H1 (cell line): Measurements from ENCODE around the gene LRCH1. TPM values are rescaled to one million over a fixed set of nuclear protein-coding genes. Genes with fewer than 3 reads are reported as not detected.

Experiments
- CTCF ChIA-PET: fragments of 300-600 bp; sonication (Branson Sonifier 250); formaldehyde crosslinking; loops from one replicate; lab custom pipeline; 2021; ENCODE audit not compliant: partially characterized antibody; lab: Charles Lee
- POLR2A ChIA-PET: fragments of 300-600 bp; sonication (Branson Sonifier 250); formaldehyde crosslinking; loops from one replicate; lab custom pipeline; 2021; ENCODE audit warnings: inconsistent platforms; ENCODE audit not compliant: partially characterized antibody; lab: Charles Lee
- DNase-seq, 2 experiments: peaks; one replicate each; pipeline versions ENCODE4 v3.0.0 to v3.0.0-alpha.2; 2010 to 2022; ENCODE audit warnings: low spot score in 2 of 2, low read depth in 1 of 2, mixed read lengths in 1 of 2
- FAIRE-seq: peaks from 2 replicates; lab custom pipeline; 2011; peaks lifted over from hg19 to GRCh38; lab: Jason Lieb, UNC
- H2AFZ ChIP-seq: 2 replicates; pipeline ENCODE4 v1.8.1; 2012; ENCODE audit warnings: low read length, inconsistent platforms
- H2AK5ac ChIP-seq: 2 replicates; pipeline ENCODE4 v1.6.1; 2013; ENCODE audit warnings: low read depth, low read length
- H2BK120ac ChIP-seq: replicated peaks from 2 replicates; pipeline ENCODE3; 2013; ENCODE audit warnings: low read depth, low read length, inconsistent platforms
- H2BK12ac ChIP-seq: 2 replicates; pipeline ENCODE4 v1.6.1; 2013; ENCODE audit warnings: low read depth, low read length
- H2BK15ac ChIP-seq: 2 replicates; pipeline ENCODE4 v1.6.1; 2013; ENCODE audit warnings: low read length
- H2BK20ac ChIP-seq: 2 replicates; pipeline ENCODE4 v1.6.1; 2013; ENCODE audit warnings: low read length
- H2BK5ac ChIP-seq: 2 replicates; pipeline ENCODE4 v1.6.1; 2013; ENCODE audit warnings: low read depth, low read length
- H3K14ac ChIP-seq: 2 replicates; pipeline ENCODE4 v1.6.1; 2013; ENCODE audit warnings: inconsistent platforms; ENCODE audit not compliant: insufficient read length
- H3K18ac ChIP-seq: 2 replicates; pipeline ENCODE4 v1.6.1; 2013; ENCODE audit warnings: low read length; ENCODE audit errors: extremely low read depth
- H3K23ac ChIP-seq: 2 replicates; pipeline ENCODE4 v1.6.1; 2013; ENCODE audit warnings: inconsistent platforms; ENCODE audit not compliant: insufficient read length
- H3K23me2 ChIP-seq: 2 replicates; pipeline ENCODE4 v1.6.1; 2013; ENCODE audit warnings: low read depth, low read length
- H3K27ac ChIP-seq: 2 replicates; pipeline ENCODE4 v1.6.1; 2011; ENCODE audit warnings: low read depth, low read length, inconsistent platforms
- H3K27me3 ChIP-seq, 4 experiments: replicated peaks in 1 of 4; 1 replicate in 1 of 4; 2 replicates in 3 of 4; pipeline versions ENCODE4 v1.6.1 to v1.8.1; 2011 to 2013; ENCODE audit warnings: low read length in 3 of 4, mild to moderate bottlenecking in 3 of 4, inconsistent platforms in 2 of 4, mixed read lengths in 2 of 4, moderate library complexity in 1 of 4; ENCODE audit not compliant: control insufficient read depth in 3 of 4, insufficient read depth in 3 of 4; ENCODE audit errors: extremely low read depth in 1 of 4
- H3K36me3 ChIP-seq, 4 experiments: 2 replicates each; pipeline versions ENCODE4 v1.6.1 to v1.8.1; 2011 to 2013; ENCODE audit warnings: mild to moderate bottlenecking in 4 of 4, low read length in 3 of 4, moderate library complexity in 2 of 4, control low read depth in 1 of 4, inconsistent platforms in 1 of 4; ENCODE audit not compliant: insufficient read depth in 4 of 4, control insufficient read depth in 2 of 4
- H3K4ac ChIP-seq: replicated peaks from 2 replicates; pipeline ENCODE3; 2013; ENCODE audit warnings: low read length, low read depth, mixed read lengths, inconsistent platforms; ENCODE audit not compliant: insufficient read length
- H3K4me1 ChIP-seq, 4 experiments: replicated peaks in 1 of 4; 1 replicate in 1 of 4; 2 replicates in 3 of 4; pipeline versions ENCODE4 v1.6.1 to v1.8.1; 2011 to 2013; ENCODE audit warnings: low read length in 3 of 4, inconsistent platforms in 2 of 4, mixed read lengths in 1 of 4; ENCODE audit not compliant: insufficient read depth in 4 of 4, control insufficient read depth in 3 of 4
- H3K4me2 ChIP-seq, 2 experiments: 2 replicates each; pipeline versions ENCODE4 v1.6.1 to v1.8.1; 2011 to 2013; ENCODE audit warnings: low read depth in 2 of 2, low read length in 2 of 2, control low read depth in 1 of 2, inconsistent platforms in 1 of 2, mild to moderate bottlenecking in 1 of 2; ENCODE audit not compliant: insufficient read depth in 1 of 2
- H3K4me3 ChIP-seq, 4 experiments: fragments of 200-600, 300-600 bp in 1 of 4; sonication (generic), shearing (Covaris generic), sonication (Bioruptor Twin) in 1 of 4; 2 replicates each; pipeline versions ENCODE4 v1.5.1 to v1.8.1; 2011 to 2016; ENCODE audit warnings: low read length in 4 of 4, low read depth in 3 of 4, control low read depth in 2 of 4, inconsistent platforms in 2 of 4, mild to moderate bottlenecking in 2 of 4, mixed read lengths in 1 of 4, moderate library complexity in 1 of 4; ENCODE audit not compliant: insufficient read depth in 2 of 4; ENCODE audit errors: extremely low read depth in 1 of 4
- H3K56ac ChIP-seq: replicated peaks from 2 replicates; pipeline ENCODE3; 2013; ENCODE audit warnings: low read depth, mild to moderate bottlenecking, mixed read lengths, low read length, inconsistent platforms; ENCODE audit not compliant: insufficient read length
- H3K79me1 ChIP-seq: 2 replicates; pipeline ENCODE4 v1.6.1; 2013; ENCODE audit warnings: low read depth, low read length, control low read depth
- H3K79me2 ChIP-seq, 2 experiments: 2 replicates each; pipeline versions ENCODE4 v1.6.1 to v1.8.1; 2012 to 2013; ENCODE audit warnings: low read length in 2 of 2, mild to moderate bottlenecking in 2 of 2, inconsistent platforms in 1 of 2; ENCODE audit not compliant: insufficient read depth in 2 of 2, control insufficient read depth in 1 of 2
- H3K9ac ChIP-seq, 4 experiments: replicated peaks in 1 of 4; 1 replicate in 1 of 4; 2 replicates in 3 of 4; pipeline versions ENCODE4 v1.6.1 to v1.8.1; 2011 to 2013; ENCODE audit warnings: low read depth in 3 of 4, low read length in 3 of 4, control low read depth in 2 of 4, mild to moderate bottlenecking in 2 of 4, moderate library complexity in 2 of 4, inconsistent platforms in 1 of 4; ENCODE audit errors: extremely low read depth in 1 of 4
- H3K9me3 ChIP-seq, 2 experiments: 2 replicates each; pipeline versions ENCODE4 v1.6.1 to v1.8.1; 2012 to 2013; ENCODE audit warnings: mild to moderate bottlenecking in 2 of 2, moderate library complexity in 2 of 2, control low read depth in 1 of 2, inconsistent platforms in 1 of 2, low read depth in 1 of 2, low read length in 1 of 2, mixed read lengths in 1 of 2; ENCODE audit not compliant: insufficient read depth in 2 of 2
- H4K20me1 ChIP-seq, 2 experiments: replicated peaks in 1 of 2; 2 replicates each; pipeline versions ENCODE3 to v1.8.1; 2011 to 2013; ENCODE audit warnings: inconsistent platforms in 2 of 2, low read length in 2 of 2, mild to moderate bottlenecking in 1 of 2; ENCODE audit not compliant: insufficient read depth in 2 of 2, control insufficient read depth in 1 of 2
- H4K5ac ChIP-seq: 2 replicates; pipeline ENCODE4 v1.6.1; 2013; ENCODE audit warnings: low read length, low read depth, mixed read lengths, inconsistent platforms; ENCODE audit not compliant: insufficient read length
- H4K8ac ChIP-seq: 2 replicates; pipeline ENCODE4 v1.8.0; 2013; ENCODE audit warnings: mild to moderate bottlenecking, moderate library complexity, low read length, inconsistent platforms; ENCODE audit not compliant: insufficient read depth; ENCODE audit errors: extremely low read depth
- H4K91ac ChIP-seq: replicated peaks from 2 replicates; pipeline ENCODE3; 2013; ENCODE audit warnings: low read length, mixed read lengths, inconsistent platforms; ENCODE audit not compliant: insufficient read length
- EZH2 ChIP-seq: fragments of 200-600 bp; sonication (generic); IDR thresholded peaks from 2 replicates; pipeline ENCODE4 v1.7.1; 2012; ENCODE audit warnings: low read depth, mild to moderate bottlenecking, moderate library complexity, low read length, inconsistent platforms; ENCODE audit not compliant: severe bottlenecking
- POLR2AphosphoS5 ChIP-seq: IDR thresholded peaks from 2 replicates; pipeline ENCODE4 v1.6.1; 2011; ENCODE audit warnings: low read depth, low read length
- SRF ChIP-seq: IDR thresholded peaks from 2 replicates; pipeline ENCODE4 v1.6.1; 2011; ENCODE audit warnings: mild to moderate bottlenecking, low read depth, low read length, moderate library complexity
- WGBS, 2 experiments: shearing (Covaris generic) in 1 of 2; methylation state at CpG; one replicate each; pipeline versions ENCODE4 v1.1.6 to v1.1.7; 2013 to 2015; ENCODE audit warnings: low lambda C conversion rate in 2 of 2, mixed read lengths in 2 of 2, inconsistent platforms in 1 of 2, low coverage in 1 of 2, missing lambda C conversion rate in 1 of 2; ENCODE audit not compliant: insufficient replicate concordance in 2 of 2, insufficient coverage in 1 of 2, insufficient read length in 1 of 2; ENCODE audit errors: extremely low coverage in 1 of 2, missing lambda C conversion rate in 1 of 2; 5-methylcytosine and 5-hydroxymethylcytosine counted together
- polyA plus RNA-seq, 7 experiments: library from polyadenylated mRNA; depleted of rRNA in 3 of 7; stranded (reverse) in 5 of 7; unstranded in 2 of 7; fragments of >200 nt in 5 of 7; fragments of 200-250 nt in 2 of 7; gene quantifications; 1 replicate in 5 of 7; 2 replicates in 1 of 7; 4 replicates in 1 of 7; pipeline versions ENCODE4 v1.2.1 to v1.2.3, GENCODE V29; 2011 to 2013; ENCODE audit warnings: missing spikeins in 2 of 7, mixed read lengths in 2 of 7
- total RNA-seq: library from RNA; stranded (reverse); fragmentation: NEBNext Ultra II Directional; extraction: Animal tissue kit (Norgen Biotek cat#: 25700); gene quantifications from 2 replicates; pipeline ENCODE4 v1.2.1, GENCODE V29; 2021
- TF ChIP-seq, protein P1 (sequence below), 3 experiments: IDR thresholded peaks; 1 replicate in 2 of 3; 2 replicates in 1 of 3; pipeline versions ENCODE4 v1.5.1 to v1.6.1; 2011; ENCODE audit warnings: low read length in 3 of 3, mild to moderate bottlenecking in 3 of 3, inconsistent platforms in 2 of 3, low read depth in 1 of 3, moderate library complexity in 1 of 3; ENCODE audit not compliant: insufficient read depth in 1 of 3; ENCODE audit errors: control extremely low read depth in 1 of 3

The LRCH1 gene
- total and polyA plus RNA-seq, 2 of the 8 experiments (the other 6 are each of a cell fraction or from before 2014, with no cell fraction given) = 3.0 to 10.1 TPM

- Histone ChIP-seq H3K23ac (no peak overlapping the region), H3K79me1 (no peaks in the 10 kb centered on the region), H3K79me2 (no peaks in the 10 kb centered on the region), H4K8ac (no peak overlapping the region), H3K4me3 (no peak overlapping the region), H3K4ac (no peak overlapping the region), H3K4me1 (no peaks in the 10 kb centered on the region), H2BK120ac (no peak overlapping the region), H2AK5ac (no peak overlapping the region), H2BK15ac (no peak overlapping the region), H2BK5ac (no peak overlapping the region), H4K91ac (no peak overlapping the region), H3K4me2 (no peak overlapping the region), H3K9me3 (no peaks in the 10 kb centered on the region), H3K9ac (no peak overlapping the region), H3K27ac (no peak overlapping the region), H3K27me3 (no peaks in the 10 kb centered on the region), H4K20me1 (peaks cover 0 to 2% of the 10 kb centered on the region in 2 experiments), H2AFZ (no peak overlapping the region), H3K14ac (no peak overlapping the region), H2BK20ac (no peak overlapping the region), H3K36me3 (peaks cover 0 to 5% (median 4%) of the 10 kb centered on the region in 4 experiments; a peak in 4 of 8 replicates), H4K5ac (no peak overlapping the region), H3K23me2 (no peaks in the 10 kb centered on the region; the same call in 1 of the 2 replicates), H3K56ac (no peak overlapping the region), H3K18ac (no peak overlapping the region), H2BK12ac (no peak overlapping the region)
- FAIRE-seq (no peak), DNase-seq (no peak)
- ChIA-PET CTCF (interaction anchor here (1.2 to 2.3 kb wide), 3 partner anchors 14 to 238 kb away, joined by 3 to 7 read pairs (median 4); no protein-coding TSS in a partner anchor), POLR2A (no interaction called here)
- 90% methylated on average over 6 of the region's 6 CpGs; no CpG with 5 or more reads in 1 of the 2 experiments for WGBS, 2 experiments
- TF ChIP-seq SRF (no peak), POLR2AphosphoS5 (no peak), EZH2 (no peak)
- TF ChIP-seq, protein P1, sequence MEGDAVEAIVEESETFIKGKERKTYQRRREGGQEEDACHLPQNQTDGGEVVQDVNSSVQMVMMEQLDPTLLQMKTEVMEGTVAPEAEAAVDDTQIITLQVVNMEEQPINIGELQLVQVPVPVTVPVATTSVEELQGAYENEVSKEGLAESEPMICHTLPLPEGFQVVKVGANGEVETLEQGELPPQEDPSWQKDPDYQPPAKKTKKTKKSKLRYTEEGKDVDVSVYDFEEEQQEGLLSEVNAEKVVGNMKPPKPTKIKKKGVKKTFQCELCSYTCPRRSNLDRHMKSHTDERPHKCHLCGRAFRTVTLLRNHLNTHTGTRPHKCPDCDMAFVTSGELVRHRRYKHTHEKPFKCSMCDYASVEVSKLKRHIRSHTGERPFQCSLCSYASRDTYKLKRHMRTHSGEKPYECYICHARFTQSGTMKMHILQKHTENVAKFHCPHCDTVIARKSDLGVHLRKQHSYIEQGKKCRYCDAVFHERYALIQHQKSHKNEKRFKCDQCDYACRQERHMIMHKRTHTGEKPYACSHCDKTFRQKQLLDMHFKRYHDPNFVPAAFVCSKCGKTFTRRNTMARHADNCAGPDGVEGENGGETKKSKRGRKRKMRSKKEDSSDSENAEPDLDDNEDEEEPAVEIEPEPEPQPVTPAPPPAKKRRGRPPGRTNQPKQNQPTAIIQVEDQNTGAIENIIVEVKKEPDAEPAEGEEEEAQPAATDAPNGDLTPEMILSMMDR (IDR thresholded peaks at IDR 0.05; ENCODE audit: control extremely low read depth in 1 of 3, insufficient read depth in 1 of 3, low read depth in 1 of 3, low read length in 3 of 3) = no peak
Measured at GRCh38 chr13:46731535-46731934, 178.6 kb downstream of the LRCH1 start.
